Keratinocyte (primary cell): ENCODE data around the gene ALDH3A2.

Experiments used
- EZH2 ChIP-seq: IDR thresholded peaks from one replicate; pipeline ENCODE4 v1.6.1; 2012; ENCODE audit warnings: inconsistent platforms, mild to moderate bottlenecking, low read length, moderate library complexity
- TF ChIP-seq, protein P1 (sequence below), 3 experiments: IDR thresholded peaks in 1 of 3; conservative IDR thresholded peaks in 1 of 3; optimal IDR thresholded peaks in 1 of 3; 2 replicates in 2 of 3; 3 replicates in 1 of 3; pipeline versions ENCODE3 to v1.5.1; 2011; ENCODE audit warnings: low read length in 3 of 3, mild to moderate bottlenecking in 3 of 3, moderate library complexity in 2 of 3, control low read depth in 1 of 3, inconsistent platforms in 1 of 3; ENCODE audit not compliant: insufficient read depth in 2 of 3; ENCODE audit errors: extremely low read depth in 1 of 3

DNA sequence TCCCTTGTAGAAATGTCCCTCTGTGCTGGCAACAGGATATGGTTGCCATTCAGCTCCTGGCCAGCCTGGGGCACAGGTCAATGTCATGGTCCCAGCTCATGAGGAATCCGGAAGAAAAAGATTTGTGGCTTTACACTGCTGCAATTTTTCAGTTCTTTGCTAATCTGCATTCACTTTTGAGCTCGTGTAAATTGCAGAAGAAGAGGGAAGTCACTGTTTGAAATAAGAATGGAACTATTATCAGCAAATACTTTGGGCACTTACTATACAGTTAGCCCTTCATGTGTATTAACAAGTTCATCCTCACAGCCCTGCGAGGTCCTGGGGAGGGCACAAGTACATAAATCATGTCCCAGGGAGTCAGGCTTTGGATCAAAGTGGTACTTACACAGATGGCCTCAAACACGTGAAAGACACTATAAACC is 53.7 kb downstream of the ALDH3A2 start:
- TF ChIP-seq, protein P1, sequence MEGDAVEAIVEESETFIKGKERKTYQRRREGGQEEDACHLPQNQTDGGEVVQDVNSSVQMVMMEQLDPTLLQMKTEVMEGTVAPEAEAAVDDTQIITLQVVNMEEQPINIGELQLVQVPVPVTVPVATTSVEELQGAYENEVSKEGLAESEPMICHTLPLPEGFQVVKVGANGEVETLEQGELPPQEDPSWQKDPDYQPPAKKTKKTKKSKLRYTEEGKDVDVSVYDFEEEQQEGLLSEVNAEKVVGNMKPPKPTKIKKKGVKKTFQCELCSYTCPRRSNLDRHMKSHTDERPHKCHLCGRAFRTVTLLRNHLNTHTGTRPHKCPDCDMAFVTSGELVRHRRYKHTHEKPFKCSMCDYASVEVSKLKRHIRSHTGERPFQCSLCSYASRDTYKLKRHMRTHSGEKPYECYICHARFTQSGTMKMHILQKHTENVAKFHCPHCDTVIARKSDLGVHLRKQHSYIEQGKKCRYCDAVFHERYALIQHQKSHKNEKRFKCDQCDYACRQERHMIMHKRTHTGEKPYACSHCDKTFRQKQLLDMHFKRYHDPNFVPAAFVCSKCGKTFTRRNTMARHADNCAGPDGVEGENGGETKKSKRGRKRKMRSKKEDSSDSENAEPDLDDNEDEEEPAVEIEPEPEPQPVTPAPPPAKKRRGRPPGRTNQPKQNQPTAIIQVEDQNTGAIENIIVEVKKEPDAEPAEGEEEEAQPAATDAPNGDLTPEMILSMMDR (optimal IDR thresholded peaks at IDR 0.05 in 1 of 3, IDR thresholded peaks at IDR 0.05 in 1 of 3, conservative IDR thresholded peaks at IDR 0.05 in 1 of 3; ENCODE audit: extremely low read depth in 1 of 3, insufficient read depth in 2 of 3, low read length in 3 of 3): no peak
- no peak for TF ChIP-seq EZH2
